NCI-H2196 (cell line): ENCODE measurements around the gene TNP2.
"Not testable (repeated sequence)": the region's sequence is repeated elsewhere in the genome, so short reads cannot be mapped to it uniquely, and the experiment has no call there.

Experiments used
- DNase-seq: peaks from one replicate; lab custom pipeline; 2025; ENCODE audit not compliant: unreplicated experiment; lab: John Stamatoyannopoulos, UW

Gene TNP2

DNA sequence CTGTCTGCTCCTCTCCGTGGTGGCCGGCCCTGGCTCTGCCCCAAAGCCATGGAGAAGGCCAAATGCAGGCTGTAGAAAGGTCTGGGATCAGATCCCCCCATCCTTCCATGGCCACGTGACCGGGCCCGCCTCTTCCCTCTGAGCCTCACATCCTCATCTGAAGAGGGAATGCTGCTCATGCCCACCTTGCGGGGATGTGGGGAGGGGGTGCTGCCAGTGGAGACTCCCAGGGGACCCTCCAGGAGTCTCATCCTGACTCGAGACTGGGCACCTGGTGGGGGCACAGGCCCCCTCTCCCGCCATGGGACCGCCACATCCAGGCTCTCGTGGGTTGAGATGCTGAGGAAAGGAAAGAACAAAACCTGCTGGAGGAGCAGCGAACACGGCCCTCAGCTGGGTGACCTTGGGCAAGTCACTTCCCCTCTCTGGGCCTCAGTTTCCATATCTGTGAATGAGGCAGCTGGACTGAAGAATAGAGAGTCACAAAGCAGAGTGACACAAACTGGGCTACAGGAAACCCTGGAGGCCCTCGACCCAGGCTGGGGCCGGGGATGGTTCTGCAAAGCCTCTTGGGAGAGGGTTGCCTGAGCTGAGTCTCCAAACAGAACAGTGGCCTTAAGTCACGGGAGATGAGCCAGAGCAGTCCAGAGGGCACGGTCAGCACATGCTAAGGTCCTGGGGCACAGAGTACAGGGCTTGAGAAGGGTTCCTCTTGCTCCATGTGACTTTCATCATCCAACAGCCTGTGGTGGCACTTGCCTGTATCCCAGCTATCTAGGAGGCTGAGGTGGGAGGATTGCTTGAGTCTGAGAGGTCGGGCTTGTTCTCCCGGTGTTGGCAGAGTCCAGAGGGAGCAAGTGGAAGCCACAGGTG is 43.2 kb downstream of the TNP2 start:
- no peak for DNase-seq

DNA sequence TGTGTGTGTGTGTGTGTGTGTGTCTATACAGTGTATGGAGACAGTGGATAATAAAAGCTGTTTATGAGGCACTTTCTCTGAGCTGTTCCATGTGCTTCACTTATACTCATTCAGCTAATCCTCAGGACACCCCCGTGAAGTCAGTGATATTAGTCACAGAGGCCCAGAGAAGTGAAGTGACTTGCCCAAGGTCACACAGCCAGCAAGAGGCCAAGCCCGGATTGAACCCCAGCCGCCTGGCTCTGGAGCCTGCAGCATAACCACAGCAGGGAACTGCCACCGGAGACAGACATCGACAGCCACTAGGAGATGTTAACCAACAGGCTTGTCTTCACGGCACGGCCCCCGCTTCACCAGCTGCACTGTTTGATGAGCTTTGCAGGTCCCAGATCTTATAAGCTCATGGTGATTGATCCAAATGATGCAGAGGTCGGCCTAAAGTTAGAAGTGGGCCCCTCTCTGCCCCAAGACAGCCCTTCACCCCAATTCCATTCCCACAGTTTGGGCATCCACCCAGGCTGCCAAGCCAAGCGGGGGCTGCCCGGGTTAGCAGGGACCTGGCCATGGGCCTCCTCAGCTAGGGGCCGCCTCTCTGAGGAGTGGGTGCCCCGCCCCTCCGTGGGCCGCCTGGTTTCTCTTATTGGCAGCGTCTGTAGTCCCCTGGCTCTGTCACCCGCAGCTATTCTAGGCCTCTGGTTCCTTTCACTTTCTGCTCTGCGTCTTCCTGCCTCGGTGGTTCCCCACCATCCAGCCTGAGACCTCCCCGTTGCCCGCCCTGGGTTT is 44.0 kb downstream of the TNP2 start:
- DNase-seq: no peak

DNA sequence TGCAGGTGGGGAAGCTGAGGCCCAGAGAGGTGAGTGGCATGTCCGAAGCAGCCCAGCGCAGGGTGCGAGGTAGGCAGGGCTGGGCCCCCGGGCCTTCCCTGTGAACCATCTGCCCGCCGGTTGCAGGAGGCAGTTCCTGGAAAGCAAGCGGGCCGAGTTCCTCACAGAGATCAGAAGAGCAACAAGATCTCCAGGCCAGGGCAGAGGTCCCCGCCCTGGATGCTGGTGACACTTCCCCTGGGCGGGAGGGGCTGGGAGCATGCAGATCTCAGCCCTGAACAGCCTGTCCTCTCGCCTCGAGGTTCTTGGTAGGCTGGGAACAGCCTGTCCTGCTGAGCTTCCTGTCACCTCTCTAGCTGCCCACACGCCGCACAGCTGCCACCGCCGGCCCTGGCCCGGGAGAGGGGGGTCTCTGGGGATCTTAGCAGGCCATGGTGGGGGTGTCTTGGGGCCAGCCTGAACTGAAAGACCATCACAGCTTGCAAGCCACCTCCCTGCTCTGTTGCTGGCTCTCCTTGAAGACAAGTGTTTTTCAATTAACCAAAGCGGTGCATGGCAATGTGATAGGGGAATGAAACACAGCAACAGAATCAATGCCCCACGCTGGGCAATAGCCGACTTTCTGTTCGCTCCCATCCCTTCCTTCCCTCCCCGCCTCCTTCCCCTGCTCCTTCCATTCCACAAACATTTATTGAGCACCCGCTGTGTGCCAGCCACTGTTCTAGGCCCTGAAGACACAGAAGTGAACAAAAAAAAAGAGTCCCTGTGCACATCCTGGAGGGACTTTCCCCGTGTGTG is 44.8 kb downstream of the TNP2 start:
- DNase-seq: no peak

DNA sequence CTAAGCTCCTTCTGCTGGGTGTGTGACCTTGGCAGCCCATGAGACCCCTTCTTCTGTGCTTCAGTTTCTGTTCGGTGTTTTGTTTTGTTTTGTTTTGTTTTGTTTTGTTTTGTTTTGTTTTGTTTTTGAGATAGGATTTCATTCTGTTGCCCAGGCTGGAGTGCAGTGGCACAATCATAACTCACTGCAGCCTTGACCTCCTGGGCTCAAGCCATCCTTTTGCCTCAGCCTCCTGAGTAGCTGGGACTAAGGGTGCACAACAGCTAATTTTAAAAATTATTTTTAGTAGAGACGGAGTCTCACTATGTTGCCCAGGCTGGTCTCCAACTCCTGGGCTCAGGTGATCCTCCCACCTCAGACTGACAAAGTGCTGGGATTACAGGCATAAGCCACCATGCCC is 48.6 kb downstream of the TNP2 start:
- DNase-seq: not testable (repeated sequence)

DNA sequence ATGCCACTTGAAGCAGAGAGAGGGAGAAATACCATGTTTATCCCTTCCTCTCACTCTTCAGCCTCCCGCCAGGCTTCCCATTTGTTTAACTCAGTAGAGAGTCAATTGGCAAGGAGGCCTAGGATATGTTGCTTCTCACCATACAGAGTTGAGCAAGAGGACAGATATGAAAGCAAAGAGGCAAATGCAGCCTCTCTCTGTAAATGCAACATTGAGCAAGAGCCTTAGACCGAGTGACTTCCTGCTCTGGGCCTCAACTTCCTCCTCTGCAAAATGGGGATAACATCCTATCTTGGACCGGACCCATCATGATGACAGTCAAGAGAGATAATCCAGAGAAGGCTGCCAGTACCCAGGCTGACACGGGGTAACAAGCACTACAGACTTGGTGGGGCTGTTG is 49.9 kb downstream of the TNP2 start:
- no peak for DNase-seq

DNA sequence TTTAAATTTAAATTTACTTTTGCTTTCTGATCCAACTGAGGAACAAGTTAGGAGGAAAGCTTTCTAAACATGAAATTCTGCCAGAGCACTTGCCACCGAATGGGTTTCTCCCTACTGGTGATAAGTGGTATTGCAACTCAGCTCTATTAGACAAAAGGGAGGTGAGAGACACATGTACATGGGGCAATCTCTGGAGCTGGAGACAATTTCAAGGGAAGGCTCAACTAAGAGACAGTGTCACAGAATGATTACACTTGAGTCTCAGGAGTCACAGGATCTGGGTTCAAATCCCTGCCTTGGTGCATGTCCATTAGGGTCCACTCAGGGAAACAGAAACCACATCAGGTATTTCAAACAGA is 50.5 kb downstream of the TNP2 start:
- no peak for DNase-seq
